ENCODE data around the gene GAPDHS. TPM values are rescaled to one million over a fixed set of nuclear protein-coding genes. Genes with fewer than 3 reads are reported as not detected.

Gene GAPDHS
- total and polyA plus RNA-seq, 2 of the 4 experiments (the other 2 are of a cell fraction) = not detected

- BruUV-seq (replicated peaks) = no TSS peak
- in situ Hi-C loops (cut with MboI; ENCODE audit: low sequenced_read_pairs) = no loop called here
- no peaks in the 10 kb centered on the region for H3K4me1 ChIP-seq (ENCODE audit: control insufficient read depth, insufficient read depth, low read length)
- ATAC-seq (ENCODE audit: low read depth) (no peak), DNase-seq (no peak)
- TF ChIP-seq USF2 (IDR thresholded peaks at IDR 0.05; ENCODE audit: low read depth, low read length) = no peak
- no peak for TF ChIP-seq FOS (IDR thresholded peaks at IDR 0.05; ENCODE audit: low read depth, low read length)
- no peak for TF ChIP-seq CEBPB (IDR thresholded peaks at IDR 0.05; ENCODE audit: low read depth, low read length)
- TF ChIP-seq RCOR1 (IDR thresholded peaks at IDR 0.05; ENCODE audit: insufficient replicate concordance, low read length) = no peak
- H3K9me1 ChIP-seq (ENCODE audit: insufficient read depth, low read length) = no peaks in the 10 kb centered on the region
- no peak overlapping the region for H2AK9ac ChIP-seq (replicated peaks; ENCODE audit: low read depth, low read length, poor library complexity)
- H2AFZ ChIP-seq (replicated peaks; ENCODE audit: low read length, poor library complexity) = no peak overlapping the region
- no peak overlapping the region for H3K27ac ChIP-seq (ENCODE audit: insufficient read depth, low read length)
- H4K5ac ChIP-seq (ENCODE audit: low read depth, low read length) = no peak overlapping the region
- no peaks in the 10 kb centered on the region for H3K36me3 ChIP-seq (ENCODE audit: control insufficient read depth, insufficient read depth, low read length)
- H3K23ac ChIP-seq (ENCODE audit: low read depth, low read length) = no peak overlapping the region
- H4K20me1 ChIP-seq (ENCODE audit: insufficient read depth, low read length) = no peaks in the 10 kb centered on the region
- CTCF ChIA-PET = no interaction called here
- H3K56ac ChIP-seq (ENCODE audit: extremely low read depth, insufficient read depth, low read length) = no peak overlapping the region
- H3K4me2 ChIP-seq (ENCODE audit: low read depth, low read length) = no peak overlapping the region
- H2BK120ac ChIP-seq (ENCODE audit: low read depth, low read length) = no peak overlapping the region
- peaks cover 7% of the 10 kb centered on the region for H3K9me3 ChIP-seq (ENCODE audit: control insufficient read depth, insufficient read depth, low read length)
- POLR2A ChIA-PET (ENCODE audit: unreplicated experiment) = no interaction called here
- H2BK20ac ChIP-seq (ENCODE audit: low read depth, low read length) = no peak overlapping the region
- H3K4ac ChIP-seq (ENCODE audit: low read depth, low read length) = no peak overlapping the region
- peaks cover 9% of the 10 kb centered on the region for H3K27me3 ChIP-seq (ENCODE audit: control insufficient read depth, insufficient read depth, low read length)
- H2BK5ac ChIP-seq (ENCODE audit: low read depth, low read length, poor library complexity, severe bottlenecking) = no peak overlapping the region
- no peak overlapping the region for H4K8ac ChIP-seq (ENCODE audit: low read depth in 2 of 2, low read length in 2 of 2)
- dilution Hi-C loops (cut with HindIII; ENCODE audit: low sequenced_read_pairs, unreplicated experiment) = no loop called here
- WGBS, 2 experiments (ENCODE audit: extremely low coverage in 2 of 2, insufficient read length in 1 of 2) = 67% methylated on average over 1 of the region's 1 CpG; no CpG with 5 or more reads in 1 of the 2 experiments
- no peaks in the 10 kb centered on the region for H3K79me1 ChIP-seq (ENCODE audit: low read depth in 1 of 2, low read length in 2 of 2)
- H2BK15ac ChIP-seq (ENCODE audit: low read depth, low read length) = no peak overlapping the region
- no peak overlapping the region for H2AK5ac ChIP-seq (ENCODE audit: low read depth, low read length)
- H3K9ac ChIP-seq (ENCODE audit: low read depth, low read length) = no peak overlapping the region
- H3K14ac ChIP-seq (replicated peaks; ENCODE audit: low read depth, low read length) = no peak overlapping the region
- intact Hi-C loops (cut with micrococcal nuclease) = no loop called here
- no peak overlapping the region for H3K4me3 ChIP-seq (ENCODE audit: insufficient read depth, low read depth, low read length)
- no peak overlapping the region for H4K91ac ChIP-seq (ENCODE audit: insufficient read depth, low read depth, low read length)
- no peak overlapping the region for H3K18ac ChIP-seq (ENCODE audit: low read depth, low read length)
Observed at GRCh38 chr19:35571406-35571965, 38.2 kb downstream of the GAPDHS start.
